Nephron (organoid): ENCODE data around the gene OR56A5.

Experiments
- H3K27ac Mint-ChIP-seq, 3 experiments: 2 replicates each; pipeline ENCODE4 v1.8.0; 2020; ENCODE audit warnings: mixed read lengths in 3 of 3, mild to moderate bottlenecking in 2 of 3, moderate library complexity in 1 of 3
- H3K27me3 Mint-ChIP-seq: 2 replicates; pipeline ENCODE4 v1.8.0; 2021; ENCODE audit warnings: low read depth, mild to moderate bottlenecking, moderate library complexity, mixed read lengths
- H3K36me3 Mint-ChIP-seq: 2 replicates; pipeline ENCODE4 v1.8.0; 2020; ENCODE audit warnings: low read depth, mixed read lengths
- H3K4me1 Mint-ChIP-seq: 2 replicates; pipeline ENCODE4 v1.8.0; 2020; ENCODE audit warnings: mixed read lengths
- H3K4me3 Mint-ChIP-seq, 3 experiments: 2 replicates each; pipeline ENCODE4 v1.8.0; 2020; ENCODE audit warnings: mild to moderate bottlenecking in 3 of 3, mixed read lengths in 3 of 3, moderate library complexity in 2 of 3
- H3K9me3 Mint-ChIP-seq: 2 replicates; pipeline ENCODE4 v1.8.0; 2020; ENCODE audit warnings: mixed read lengths
- CTCF ChIP-seq, 3 experiments: fragments of 200-600 bp; sonication (generic); IDR thresholded peaks; one replicate each; pipeline ENCODE4 v1.5.0; 2021; ENCODE audit warnings: antibody characterized with exemption in 3 of 3; ENCODE audit not compliant: unreplicated experiment in 3 of 3

OR56A5 gene

GRCh38 chr11:5931061-5931460, 37.2 kb downstream of the OR56A5 start:
- Mint-ChIP-seq H3K27ac (no peak overlapping the region), H3K27me3 (no peaks in the 10 kb centered on the region), H3K4me3 (no peak overlapping the region), H3K36me3 (no peaks in the 10 kb centered on the region), H3K9me3 (peaks cover 45% of the 10 kb centered on the region), H3K4me1 (no peaks in the 10 kb centered on the region)
- TF ChIP-seq CTCF (IDR thresholded peaks at IDR 0.05; ENCODE audit: unreplicated experiment in 3 of 3): no peak

DNA sequence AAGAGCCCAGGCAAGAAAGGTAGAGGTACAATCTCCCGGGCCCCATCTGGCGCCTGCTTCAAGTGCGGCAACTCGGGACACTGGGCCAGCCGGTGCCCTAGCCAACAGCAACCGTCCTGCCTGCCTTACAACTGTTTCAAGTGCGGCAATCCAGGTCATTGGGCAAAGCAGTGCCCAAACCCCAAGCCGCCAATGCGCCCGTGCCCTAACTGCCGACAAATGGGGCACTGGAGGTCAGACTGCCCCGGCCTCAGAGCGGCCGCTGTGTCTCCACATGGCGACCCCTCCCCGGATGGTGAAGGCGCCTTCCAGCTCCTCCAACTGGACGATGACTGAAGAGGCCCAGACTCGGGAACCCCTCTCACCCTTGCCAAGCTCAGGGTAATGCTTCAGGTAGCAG, 37.7 kb downstream of the OR56A5 start:
- H3K9me3 Mint-ChIP-seq: peaks cover 41% of the 10 kb centered on the region
- TF ChIP-seq CTCF (IDR thresholded peaks at IDR 0.05; ENCODE audit: unreplicated experiment in 3 of 3): no peak
- H3K27ac Mint-ChIP-seq: no peak overlapping the region
- no peak overlapping the region for H3K4me3 Mint-ChIP-seq
- H3K4me1 Mint-ChIP-seq: no peaks in the 10 kb centered on the region
- H3K36me3 Mint-ChIP-seq: no peaks in the 10 kb centered on the region
- no peaks in the 10 kb centered on the region for H3K27me3 Mint-ChIP-seq

DNA sequence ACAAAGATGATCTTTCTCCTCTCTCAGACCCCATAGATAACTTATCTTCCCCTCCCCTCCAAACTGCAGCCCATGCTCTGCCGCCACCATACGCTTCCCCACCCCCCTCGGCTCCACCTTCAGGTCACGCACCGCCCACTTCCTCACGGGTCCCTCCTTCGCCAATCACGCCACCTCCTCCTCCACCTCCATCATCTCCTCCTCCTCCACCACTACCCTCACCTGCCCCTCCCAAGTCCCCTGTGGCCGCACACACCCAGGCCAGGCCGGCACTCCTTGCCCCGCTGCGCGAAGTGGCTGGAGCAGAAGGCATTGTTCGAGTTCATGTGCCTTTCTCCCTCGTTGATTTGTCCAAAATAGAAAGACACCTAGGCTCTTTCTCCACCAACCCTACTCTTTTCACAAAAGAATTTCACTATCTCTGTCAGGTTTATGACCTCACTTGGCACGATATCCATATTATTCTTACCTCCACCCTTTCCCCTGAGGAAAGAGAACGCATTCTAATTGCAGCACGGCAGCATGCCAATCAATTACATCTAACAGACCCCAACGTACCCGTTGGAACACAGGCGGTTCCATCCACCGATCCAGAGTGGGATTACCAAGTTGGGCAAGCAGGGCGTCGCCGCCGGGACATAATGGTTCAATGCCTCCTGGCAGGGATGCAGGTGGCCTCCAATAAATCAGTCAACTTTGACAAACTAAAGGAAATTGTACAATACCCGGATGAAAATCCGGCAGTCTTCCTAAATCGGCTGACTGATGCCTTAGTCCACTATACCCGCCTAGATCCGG, 38.5 kb downstream of the OR56A5 start:
- H3K27me3 Mint-ChIP-seq: no peaks in the 10 kb centered on the region
- peaks cover 38% of the 10 kb centered on the region for H3K9me3 Mint-ChIP-seq
- H3K27ac Mint-ChIP-seq: no peak overlapping the region
- no peak for TF ChIP-seq CTCF (IDR thresholded peaks at IDR 0.05; ENCODE audit: unreplicated experiment in 3 of 3)
- no peaks in the 10 kb centered on the region for H3K4me1 Mint-ChIP-seq
- H3K4me3 Mint-ChIP-seq: no peak overlapping the region
- no peaks in the 10 kb centered on the region for H3K36me3 Mint-ChIP-seq

DNA sequence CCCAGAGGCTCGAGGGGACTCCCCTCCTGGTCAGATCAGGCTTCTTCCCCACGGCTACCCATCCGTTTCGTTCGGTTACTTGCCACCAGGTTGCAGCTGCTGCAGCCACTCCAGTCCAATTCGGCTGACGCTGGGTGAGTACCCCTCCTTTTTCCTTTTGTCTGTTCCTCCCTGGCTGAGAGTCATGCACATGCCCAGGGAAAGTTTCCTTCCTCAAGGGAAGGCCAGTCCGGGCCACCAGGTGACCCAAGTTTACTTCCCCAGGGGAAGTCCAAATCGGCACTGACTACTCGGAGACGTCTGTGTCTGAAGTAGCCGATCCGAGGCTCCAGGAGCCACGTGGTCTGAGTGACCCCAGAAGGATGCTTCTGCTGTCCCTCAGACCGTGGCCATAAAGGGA, 39.5 kb downstream of the OR56A5 start:
- H3K9me3 Mint-ChIP-seq: peaks cover 38% of the 10 kb centered on the region
- H3K4me1 Mint-ChIP-seq: no peaks in the 10 kb centered on the region
- TF ChIP-seq CTCF (IDR thresholded peaks at IDR 0.05; ENCODE audit: unreplicated experiment in 3 of 3): no peak
- no peaks in the 10 kb centered on the region for H3K36me3 Mint-ChIP-seq
- no peak overlapping the region for H3K27ac Mint-ChIP-seq
- no peaks in the 10 kb centered on the region for H3K27me3 Mint-ChIP-seq
- H3K4me3 Mint-ChIP-seq: no peak overlapping the region

DNA sequence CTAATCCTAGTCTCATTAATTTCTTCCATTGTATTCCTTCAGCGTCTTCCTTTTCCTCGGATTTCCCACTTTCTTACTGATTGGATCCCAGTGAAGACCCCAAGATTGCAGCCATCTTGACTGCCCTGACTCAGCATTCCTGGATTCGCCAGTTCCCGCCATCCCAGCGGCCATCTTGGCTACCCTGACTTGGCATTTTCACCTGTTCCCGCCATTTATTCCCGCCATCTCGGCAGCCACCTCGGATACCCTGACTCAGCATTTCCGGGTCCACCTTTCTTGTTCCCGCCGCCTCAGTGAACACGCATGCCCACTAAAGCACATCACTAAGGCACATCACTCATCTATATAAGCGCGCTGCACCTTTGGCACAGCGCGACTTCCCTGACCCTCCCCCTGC, 40.0 kb downstream of the OR56A5 start:
- Mint-ChIP-seq H3K9me3 (peaks cover 35% of the 10 kb centered on the region), H3K36me3 (no peaks in the 10 kb centered on the region), H3K4me3 (no peak overlapping the region), H3K27me3 (no peaks in the 10 kb centered on the region), H3K27ac (no peak overlapping the region), H3K4me1 (no peaks in the 10 kb centered on the region)
- TF ChIP-seq CTCF (IDR thresholded peaks at IDR 0.05; ENCODE audit: unreplicated experiment in 3 of 3): no peak

DNA sequence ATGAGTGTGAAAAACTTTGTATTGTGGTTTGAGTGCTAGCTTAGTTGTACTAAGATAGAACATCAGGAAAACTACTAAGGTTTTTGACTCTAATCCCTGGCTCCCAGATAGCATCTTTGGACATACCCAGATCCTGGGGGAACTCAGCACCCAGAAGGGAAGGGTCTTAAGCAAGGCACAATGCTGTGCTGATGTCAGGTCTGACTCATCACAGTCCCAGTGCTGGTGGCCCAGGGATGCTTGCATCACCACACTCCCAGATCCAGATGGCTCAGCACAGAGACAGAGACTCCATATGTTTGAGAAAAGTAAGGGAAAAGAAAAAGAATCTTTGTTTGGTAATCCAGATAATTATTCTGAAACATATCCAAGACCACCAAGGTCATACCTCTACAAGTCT, 44.5 kb downstream of the OR56A5 start:
- H3K36me3 Mint-ChIP-seq: no peaks in the 10 kb centered on the region
- H3K27ac Mint-ChIP-seq: no peak overlapping the region
- H3K9me3 Mint-ChIP-seq: peaks cover 22% of the 10 kb centered on the region
- peaks cover 3% of the 10 kb centered on the region for H3K27me3 Mint-ChIP-seq
- no peak for TF ChIP-seq CTCF (IDR thresholded peaks at IDR 0.05; ENCODE audit: unreplicated experiment in 3 of 3)
- no peaks in the 10 kb centered on the region for H3K4me1 Mint-ChIP-seq
- H3K4me3 Mint-ChIP-seq: no peak overlapping the region
